ENCODE results near the gene AOPEP. TPM values are rescaled to one million over a fixed set of nuclear protein-coding genes. Genes with fewer than 3 reads are reported as not detected.

Gene AOPEP
- polyA plus RNA-seq, 2 of the 4 experiments (the other 2 are of a cell fraction) = 226 to 266 TPM

DNA sequence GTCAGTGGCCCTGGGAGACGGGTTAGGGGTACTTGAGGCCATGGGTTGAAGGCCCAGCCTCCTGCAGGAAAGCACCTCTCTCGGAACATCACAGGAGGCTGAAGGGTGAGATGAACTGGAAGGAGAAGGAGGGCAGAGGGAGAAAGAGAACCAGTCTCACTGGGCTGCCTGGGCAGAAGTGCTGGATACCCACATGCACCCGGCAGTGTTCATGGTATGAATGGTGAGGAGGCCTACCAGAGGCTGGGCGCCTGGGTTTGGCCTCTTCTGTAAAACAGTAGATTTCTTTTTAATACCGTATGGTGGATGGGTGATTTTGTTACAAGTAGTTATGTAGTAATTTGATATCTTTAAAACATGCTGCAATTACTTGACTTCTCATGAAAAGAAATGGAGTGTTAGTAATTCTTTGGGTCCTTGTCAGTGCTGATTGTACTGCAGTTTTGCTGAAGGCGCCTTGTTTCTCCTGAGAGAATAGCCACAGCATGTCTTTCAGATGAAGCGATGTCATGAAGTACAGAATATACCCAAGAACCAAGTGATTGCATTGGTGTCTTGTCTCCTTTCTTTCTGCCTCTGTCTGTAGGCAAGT lies 332.4 kb downstream of the AOPEP start:
- no peak for FAIRE-seq
- TF ChIP-seq TFCP2L1 (CRISPR knock-in tag; IDR thresholded peaks at IDR 0.05) = no peak
- TF ChIP-seq, protein P1, sequence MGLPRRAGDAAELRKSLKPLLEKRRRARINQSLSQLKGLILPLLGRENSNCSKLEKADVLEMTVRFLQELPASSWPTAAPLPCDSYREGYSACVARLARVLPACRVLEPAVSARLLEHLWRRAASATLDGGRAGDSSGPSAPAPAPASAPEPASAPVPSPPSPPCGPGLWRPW (IDR thresholded peaks at IDR 0.05) = no peak
- peak in 1 of 2 experiments; percentile 17; a peak in 1 of 5 replicates for TF ChIP-seq JUN (IDR thresholded peaks at IDR 0.05)
- POLR2A ChIA-PET = no interaction called here
- no peak overlapping the region for H3K4me3 ChIP-seq
- peak in 1 of 2 experiments; percentile 16; a peak in 3 of 6 replicates for ATAC-seq
- H3K4me1 ChIP-seq = peaks cover 100% of the 10 kb centered on the region
- CTCF ChIA-PET = interaction anchor here (1.0 to 1.1 kb wide), 2 partner anchors 10 to 390 kb away, joined by 3 read pairs; no protein-coding TSS in a partner anchor
- peak overlapping the region; percentile 22 to 79; a peak in 4 of 6 replicates for H3K27ac ChIP-seq
- 65% methylated on average over 7 of the region's 7 CpGs for WGBS (ENCODE audit: missing lambda C conversion rate)
- H3K4me2 ChIP-seq = peak overlapping the region; percentile 93
- no peak for DNase-seq (ENCODE audit: low read depth in 1 of 2, low spot score in 1 of 2)
- no peaks in the 10 kb centered on the region for H3K9me3 ChIP-seq

DNA sequence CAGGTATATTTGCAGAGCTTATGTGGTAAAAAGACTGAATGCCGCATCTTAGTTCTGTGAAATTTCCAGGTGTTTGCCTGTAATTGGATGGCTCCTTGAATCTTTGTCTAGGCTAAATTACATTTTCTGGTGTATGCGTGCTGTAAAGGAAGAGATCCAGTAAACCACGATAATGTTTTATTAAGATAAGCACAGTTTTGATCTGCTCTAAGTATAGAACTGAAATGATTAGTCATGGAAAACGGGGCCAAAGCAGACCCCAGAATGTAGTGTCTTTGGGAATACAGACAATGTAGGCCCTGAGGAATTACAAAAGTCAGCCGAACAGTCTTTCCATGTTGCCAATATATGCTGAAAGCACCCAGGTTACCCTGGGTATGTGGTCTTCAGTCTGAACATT lies 333.7 kb downstream of the AOPEP start:
- no peak for DNase-seq (ENCODE audit: low read depth in 1 of 2, low spot score in 1 of 2)
- H3K4me3 ChIP-seq = no peak overlapping the region
- WGBS (ENCODE audit: missing lambda C conversion rate) = 49% methylated on average over 5 of the region's 5 CpGs
- CTCF ChIA-PET = interaction anchor here (0.9 to 1.6 kb wide), 5 partner anchors 9 to 391 kb away, joined by 3 to 5 read pairs (median 3); no protein-coding TSS in a partner anchor
- H3K9me3 ChIP-seq = no peaks in the 10 kb centered on the region
- H3K27ac ChIP-seq = peak overlapping the region; percentile 1 to 79; a peak in 4 of 6 replicates
- POLR2A ChIA-PET = interaction anchor here (1.1 kb wide), 1 partner anchor 10 kb away, joined by 3 read pairs; no protein-coding TSS in a partner anchor
- H3K4me1 ChIP-seq = peaks cover 100% of the 10 kb centered on the region
- H3K4me2 ChIP-seq = peak overlapping the region; percentile 93
- no peak for FAIRE-seq
- TF ChIP-seq FOSL2 (IDR thresholded peaks at IDR 0.05) (no peak), FOSL2 (CRISPR knock-in tag; IDR thresholded peaks at IDR 0.05) (0 out of 2 replicates have a peak, but pooled peaks have one; percentile 8)
- TF ChIP-seq, protein P2, sequence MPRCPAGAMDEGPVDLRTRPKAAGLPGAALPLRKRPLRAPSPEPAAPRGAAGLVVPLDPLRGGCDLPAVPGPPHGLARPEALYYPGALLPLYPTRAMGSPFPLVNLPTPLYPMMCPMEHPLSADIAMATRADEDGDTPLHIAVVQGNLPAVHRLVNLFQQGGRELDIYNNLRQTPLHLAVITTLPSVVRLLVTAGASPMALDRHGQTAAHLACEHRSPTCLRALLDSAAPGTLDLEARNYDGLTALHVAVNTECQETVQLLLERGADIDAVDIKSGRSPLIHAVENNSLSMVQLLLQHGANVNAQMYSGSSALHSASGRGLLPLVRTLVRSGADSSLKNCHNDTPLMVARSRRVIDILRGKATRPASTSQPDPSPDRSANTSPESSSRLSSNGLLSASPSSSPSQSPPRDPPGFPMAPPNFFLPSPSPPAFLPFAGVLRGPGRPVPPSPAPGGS (IDR thresholded peaks at IDR 0.05) = no peak
- ATAC-seq = no peak

DNA sequence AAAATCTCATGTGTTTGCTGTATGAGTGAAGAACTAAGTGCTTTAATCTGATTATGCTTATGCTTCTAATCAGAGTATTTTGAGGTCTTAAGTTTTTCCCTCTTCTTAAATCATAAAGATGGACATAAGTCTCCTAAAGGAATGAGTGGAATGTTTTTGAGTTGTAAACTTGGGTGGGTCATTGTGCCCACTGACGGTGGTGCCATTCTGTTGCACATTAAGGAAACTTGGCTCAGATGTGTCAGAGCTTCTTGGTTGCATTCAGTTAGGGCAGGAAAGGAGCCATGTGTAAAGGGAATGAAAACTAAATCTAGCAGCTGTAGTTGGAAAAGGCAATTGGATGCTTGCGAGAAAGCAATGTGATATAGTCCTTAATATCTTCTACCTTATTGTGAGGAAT lies 334.4 kb downstream of the AOPEP start:
- WGBS (ENCODE audit: missing lambda C conversion rate) = 55% methylated on average over 2 of the region's 2 CpGs
- DNase-seq (ENCODE audit: low read depth in 1 of 2, low spot score in 1 of 2) (no peak), FAIRE-seq (no peak), ATAC-seq (no peak)
- CTCF ChIA-PET = interaction anchor here (0.7 to 1.6 kb wide), 3 partner anchors 33 to 380 kb away, joined by 3 to 5 read pairs (median 3); no protein-coding TSS in a partner anchor
- TF ChIP-seq FOSL2 (IDR thresholded peaks at IDR 0.05) (no peak), FOSL2 (CRISPR knock-in tag; IDR thresholded peaks at IDR 0.05) (no peak), POLR2A (IDR thresholded peaks at IDR 0.05; ENCODE audit: low read length) (no peak), FOXS1 (CRISPR knock-in tag; IDR thresholded peaks at IDR 0.05) (no peak), ZNF302 (CRISPR knock-in tag; IDR thresholded peaks at IDR 0.05) (no peak), BHLHE40 (IDR thresholded peaks at IDR 0.05; ENCODE audit: low read depth, low read length) (no peak), HOXB5 (CRISPR knock-in tag; IDR thresholded peaks at IDR 0.05) (no peak)
- TF ChIP-seq, protein P3, sequence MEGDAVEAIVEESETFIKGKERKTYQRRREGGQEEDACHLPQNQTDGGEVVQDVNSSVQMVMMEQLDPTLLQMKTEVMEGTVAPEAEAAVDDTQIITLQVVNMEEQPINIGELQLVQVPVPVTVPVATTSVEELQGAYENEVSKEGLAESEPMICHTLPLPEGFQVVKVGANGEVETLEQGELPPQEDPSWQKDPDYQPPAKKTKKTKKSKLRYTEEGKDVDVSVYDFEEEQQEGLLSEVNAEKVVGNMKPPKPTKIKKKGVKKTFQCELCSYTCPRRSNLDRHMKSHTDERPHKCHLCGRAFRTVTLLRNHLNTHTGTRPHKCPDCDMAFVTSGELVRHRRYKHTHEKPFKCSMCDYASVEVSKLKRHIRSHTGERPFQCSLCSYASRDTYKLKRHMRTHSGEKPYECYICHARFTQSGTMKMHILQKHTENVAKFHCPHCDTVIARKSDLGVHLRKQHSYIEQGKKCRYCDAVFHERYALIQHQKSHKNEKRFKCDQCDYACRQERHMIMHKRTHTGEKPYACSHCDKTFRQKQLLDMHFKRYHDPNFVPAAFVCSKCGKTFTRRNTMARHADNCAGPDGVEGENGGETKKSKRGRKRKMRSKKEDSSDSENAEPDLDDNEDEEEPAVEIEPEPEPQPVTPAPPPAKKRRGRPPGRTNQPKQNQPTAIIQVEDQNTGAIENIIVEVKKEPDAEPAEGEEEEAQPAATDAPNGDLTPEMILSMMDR (IDR thresholded peaks at IDR 0.05) = no peak
- TF ChIP-seq, protein P4, sequence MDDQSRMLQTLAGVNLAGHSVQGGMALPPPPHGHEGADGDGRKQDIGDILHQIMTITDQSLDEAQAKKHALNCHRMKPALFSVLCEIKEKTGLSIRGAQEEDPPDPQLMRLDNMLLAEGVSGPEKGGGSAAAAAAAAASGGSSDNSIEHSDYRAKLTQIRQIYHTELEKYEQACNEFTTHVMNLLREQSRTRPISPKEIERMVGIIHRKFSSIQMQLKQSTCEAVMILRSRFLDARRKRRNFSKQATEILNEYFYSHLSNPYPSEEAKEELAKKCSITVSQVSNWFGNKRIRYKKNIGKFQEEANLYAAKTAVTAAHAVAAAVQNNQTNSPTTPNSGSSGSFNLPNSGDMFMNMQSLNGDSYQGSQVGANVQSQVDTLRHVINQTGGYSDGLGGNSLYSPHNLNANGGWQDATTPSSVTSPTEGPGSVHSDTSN (IDR thresholded peaks at IDR 0.05) = no peak
- H3K9me3 ChIP-seq = no peaks in the 10 kb centered on the region
- POLR2A ChIA-PET = interaction anchor here (0.8 to 1.1 kb wide), 2 partner anchors 10 to 12 kb away, joined by 3 read pairs; no protein-coding TSS in a partner anchor
- H3K27ac ChIP-seq = peak overlapping the region in 1 of 2 experiments; percentile 79; a peak in 3 of 6 replicates
- H3K4me3 ChIP-seq = no peak overlapping the region
- peak overlapping the region; percentile 93 for H3K4me2 ChIP-seq
- H3K4me1 ChIP-seq = peaks cover 100% of the 10 kb centered on the region
